ENCODE results near the gene PET100. TPM values are rescaled to one million over a fixed set of nuclear protein-coding genes. Genes with fewer than 3 reads are reported as not detected.

The PET100 gene
- total RNA-seq, 4 donors from 2014 or later: 9.5 to 15.1 (median 12.9) TPM

- H3K4me3 ChIP-seq: peak overlapping the region; percentile 83 to 100 (median 95)
- intact Hi-C loops (cut with DNase I; ENCODE audit: low total_unique reads): loop anchor here (1.0 to 10.0 kb wide), 7 partner anchors 24 to 894 kb away; partner anchors contain the start of genes GPR108, MAP2K7, MCOLN1 and PEX11G
- TF ChIP-seq POLR2A (IDR thresholded peaks at IDR 0.05): no peak
- no peak for TF ChIP-seq CTCF (IDR thresholded peaks at IDR 0.05 in 4 of 5, conservative IDR thresholded peaks at IDR 0.05 in 1 of 5)
- in situ Hi-C loops (cut with MboI; ENCODE audit: low sequenced_read_pairs in 4 of 4): no loop called here
- no peaks in the 10 kb centered on the region for H3K27me3 ChIP-seq
- H3K4me1 ChIP-seq: peaks cover 18 to 27% of the 10 kb centered on the region in 2 donors
- peak overlapping the region; percentile 80 to 92 (median 88) for H3K27ac ChIP-seq
- peaks cover 0 to 33% of the 10 kb centered on the region in 2 donors for H3K36me3 ChIP-seq
- DNase-seq (no peak), ATAC-seq (no peak)
- no peaks in the 10 kb centered on the region for H3K9me3 ChIP-seq
Observed at GRCh38 chr19:7628589-7629311, 843 bp upstream of the PET100 start.

GRCh38 chr19:7631577-7631976, 2.0 kb downstream of the PET100 start:
- Histone ChIP-seq H3K27me3 (peaks cover 10 to 15% (median 13%) of the 10 kb centered on the region in 3 donors), H3K27ac (no peak overlapping the region), H3K4me3 (no peak overlapping the region), H3K4me1 (peaks cover 21 to 27% of the 10 kb centered on the region in 2 donors), H3K36me3 (peaks cover 0 to 7% of the 10 kb centered on the region in 2 donors), H3K9me3 (no peaks in the 10 kb centered on the region)
- no peak for ATAC-seq
- intact Hi-C loops (cut with DNase I; ENCODE audit: low total_unique reads): no loop called here
- no peak for TF ChIP-seq POLR2A (IDR thresholded peaks at IDR 0.05)
- TF ChIP-seq CTCF (IDR thresholded peaks at IDR 0.05 in 4 of 5, conservative IDR thresholded peaks at IDR 0.05 in 1 of 5): no peak
- DNase-seq: no peak
- in situ Hi-C loops (cut with MboI; ENCODE audit: low sequenced_read_pairs in 4 of 4): no loop called here

GRCh38 chr19:7632340-7633203, 3.0 kb downstream of the PET100 start:
- Histone ChIP-seq H3K4me3 (no peak overlapping the region), H3K36me3 (no peaks in the 10 kb centered on the region), H3K9me3 (no peaks in the 10 kb centered on the region), H3K4me1 (peaks cover 21 to 24% of the 10 kb centered on the region in 2 donors), H3K27ac (no peak overlapping the region), H3K27me3 (peaks cover 20 to 25% (median 23%) of the 10 kb centered on the region in 3 donors)
- intact Hi-C loops (cut with DNase I; ENCODE audit: low total_unique reads): no loop called here
- no peak for TF ChIP-seq CTCF (IDR thresholded peaks at IDR 0.05 in 4 of 5, conservative IDR thresholded peaks at IDR 0.05 in 1 of 5)
- DNase-seq (no peak), ATAC-seq (no peak)
- in situ Hi-C loops (cut with MboI; ENCODE audit: low sequenced_read_pairs in 4 of 4): no loop called here

GRCh38 chr19:7633698-7634097, 4.1 kb downstream of the PET100 start, which contains the start of gene PCP2:
Gene PCP2, minus strand, starts transcription at chr19:7633719. Its CDS starts 262 bp downstream, at chr19:7633457.
- H3K4me1 ChIP-seq: peaks cover 10 to 13% of the 10 kb centered on the region in 2 donors
- DNase-seq: no peak
- no peak for ATAC-seq
- peaks cover 30 to 36% (median 32%) of the 10 kb centered on the region in 3 donors for H3K27me3 ChIP-seq
- in situ Hi-C loops (cut with MboI; ENCODE audit: low sequenced_read_pairs in 4 of 4) (no loop called here), intact Hi-C loops (cut with DNase I; ENCODE audit: low total_unique reads) (no loop called here)
- no peaks in the 10 kb centered on the region for H3K36me3 ChIP-seq
- H3K4me3 ChIP-seq: no peak within 1 kb of the TSS
- TF ChIP-seq POLR2A (IDR thresholded peaks at IDR 0.05): no peak
- no peak for TF ChIP-seq CTCF (IDR thresholded peaks at IDR 0.05 in 4 of 5, conservative IDR thresholded peaks at IDR 0.05 in 1 of 5)
- H3K9me3 ChIP-seq: no peaks in the 10 kb centered on the region
- H3K27ac ChIP-seq: no peak within 1 kb of the TSS

All from gastrocnemius medialis (tissue), 4 donors.